ENCODE results near the gene TTC7B. TPM values are rescaled to one million over a fixed set of nuclear protein-coding genes. Genes with fewer than 3 reads are reported as not detected.

The TTC7B gene
- total and polyA plus RNA-seq, 2 experiments from 2014 or later: 5.2 to 28.2 TPM

GRCh38 chr14:90534838-90535555, 281.2 kb downstream of the TTC7B start:
- no peaks in the 10 kb centered on the region for H3K9me2 ChIP-seq (ENCODE audit: insufficient read depth)
- WGBS, 2 experiments (ENCODE audit: low coverage in 1 of 2, low lambda C conversion rate in 2 of 2, missing lambda C conversion rate in 2 of 2): 80 to 85% methylated on average over 10 to 17 of the region's 17 CpGs

GRCh38 chr14:90534091-90534837, 282.0 kb downstream of the TTC7B start:
- H3K9me3 ChIP-seq (ENCODE audit: low read depth): no peaks in the 10 kb centered on the region
- H3K27ac ChIP-seq: no peak overlapping the region
- 80 to 81% methylated on average over 14 to 19 of the region's 19 CpGs for WGBS, 2 experiments (ENCODE audit: low coverage in 1 of 2, low lambda C conversion rate in 2 of 2, missing lambda C conversion rate in 2 of 2)
- no peaks in the 10 kb centered on the region for H3K9me2 ChIP-seq (ENCODE audit: insufficient read depth)
- H3K4me3 ChIP-seq: no peak overlapping the region
- H3K27me3 ChIP-seq (replicated peaks; ENCODE audit: insufficient read depth): no peaks in the 10 kb centered on the region
- H3F3A ChIP-seq (ENCODE audit: insufficient read depth): no peaks in the 10 kb centered on the region
- no peaks in the 10 kb centered on the region for H3K79me2 ChIP-seq (ENCODE audit: insufficient read depth)
- H3K4me1 ChIP-seq (ENCODE audit: insufficient read depth): no peaks in the 10 kb centered on the region
- no peak overlapping the region for H3K4me2 ChIP-seq (ENCODE audit: unreplicated experiment)
- in situ Hi-C loops (cut with MboI): no loop called here
- TF ChIP-seq EZH2 (IDR thresholded peaks at IDR 0.05; ENCODE audit: insufficient read depth, poor library complexity, severe bottlenecking): no peak
- no peaks in the 10 kb centered on the region for H4K20me1 ChIP-seq (ENCODE audit: insufficient read depth)
- no peak overlapping the region for H3K9ac ChIP-seq
- no peaks in the 10 kb centered on the region for H3K36me3 ChIP-seq (ENCODE audit: low read depth)
- H2AFZ ChIP-seq: no peak overlapping the region
- peak; percentile 10 for DNase-seq

More at GRCh38 chr14:90534838-90535555, 281.2 kb downstream of the TTC7B start:
- Histone ChIP-seq H3K79me2 (ENCODE audit: insufficient read depth) (no peaks in the 10 kb centered on the region), H3K4me2 (ENCODE audit: unreplicated experiment) (no peak overlapping the region), H2AFZ (no peak overlapping the region), H3K4me1 (ENCODE audit: insufficient read depth) (no peaks in the 10 kb centered on the region), H3K36me3 (ENCODE audit: low read depth) (no peaks in the 10 kb centered on the region), H3K27ac (no peak overlapping the region), H3K4me3 (no peak overlapping the region), H3K9ac (no peak overlapping the region), H4K20me1 (ENCODE audit: insufficient read depth) (no peaks in the 10 kb centered on the region), H3F3A (ENCODE audit: insufficient read depth) (no peaks in the 10 kb centered on the region), H3K9me3 (ENCODE audit: low read depth) (no peaks in the 10 kb centered on the region), H3K27me3 (replicated peaks; ENCODE audit: insufficient read depth) (no peaks in the 10 kb centered on the region)
- DNase-seq: no peak
- TF ChIP-seq EZH2phosphoT487 (IDR thresholded peaks at IDR 0.05; ENCODE audit: insufficient read depth, low read depth) (no peak), EZH2 (IDR thresholded peaks at IDR 0.05; ENCODE audit: insufficient read depth, poor library complexity, severe bottlenecking) (no peak)
- in situ Hi-C loops (cut with MboI): no loop called here

GRCh38 chr14:90533591-90534021, 282.6 kb downstream of the TTC7B start:
- in situ Hi-C loops (cut with MboI): no loop called here
- H2AFZ ChIP-seq: no peak overlapping the region
- 74 to 82% methylated on average over 6 of the region's 6 CpGs for WGBS, 2 experiments (ENCODE audit: low coverage in 1 of 2, low lambda C conversion rate in 2 of 2, missing lambda C conversion rate in 2 of 2)

GRCh38 chr14:90532826-90533525, 283.3 kb downstream of the TTC7B start:
- in situ Hi-C loops (cut with MboI): no loop called here
- H2AFZ ChIP-seq: no peak overlapping the region
- no peaks in the 10 kb centered on the region for H3K79me2 ChIP-seq (ENCODE audit: insufficient read depth)
- H3K4me3 ChIP-seq: no peak overlapping the region
- no peaks in the 10 kb centered on the region for H3K9me2 ChIP-seq (ENCODE audit: insufficient read depth)
- no peaks in the 10 kb centered on the region for H4K20me1 ChIP-seq (ENCODE audit: insufficient read depth)
- H3K9me3 ChIP-seq (ENCODE audit: low read depth): no peaks in the 10 kb centered on the region
- H3K4me2 ChIP-seq (ENCODE audit: unreplicated experiment): no peak overlapping the region
- H3F3A ChIP-seq (ENCODE audit: insufficient read depth): no peaks in the 10 kb centered on the region
- no peaks in the 10 kb centered on the region for H3K4me1 ChIP-seq (ENCODE audit: insufficient read depth)
- 76 to 79% methylated on average over 13 to 14 of the region's 14 CpGs for WGBS, 2 experiments (ENCODE audit: low coverage in 1 of 2, low lambda C conversion rate in 2 of 2, missing lambda C conversion rate in 2 of 2)
- no peaks in the 10 kb centered on the region for H3K27me3 ChIP-seq (replicated peaks; ENCODE audit: insufficient read depth)
- no peaks in the 10 kb centered on the region for H3K36me3 ChIP-seq (ENCODE audit: low read depth)
- DNase-seq: no peak
- TF ChIP-seq EZH2 (IDR thresholded peaks at IDR 0.05; ENCODE audit: insufficient read depth, poor library complexity, severe bottlenecking) (no peak), EZH2phosphoT487 (IDR thresholded peaks at IDR 0.05; ENCODE audit: insufficient read depth, low read depth) (no peak)
- H3K27ac ChIP-seq: no peak overlapping the region
- no peak overlapping the region for H3K9ac ChIP-seq

More at GRCh38 chr14:90533591-90534021, 282.6 kb downstream of the TTC7B start:
- H3F3A ChIP-seq (ENCODE audit: insufficient read depth): no peaks in the 10 kb centered on the region
- no peaks in the 10 kb centered on the region for H3K36me3 ChIP-seq (ENCODE audit: low read depth)
- no peak overlapping the region for H3K9ac ChIP-seq
- H3K79me2 ChIP-seq (ENCODE audit: insufficient read depth): no peaks in the 10 kb centered on the region
- no peaks in the 10 kb centered on the region for H3K4me1 ChIP-seq (ENCODE audit: insufficient read depth)
- H3K9me2 ChIP-seq (ENCODE audit: insufficient read depth): no peaks in the 10 kb centered on the region
- no peak overlapping the region for H3K4me3 ChIP-seq
- no peaks in the 10 kb centered on the region for H4K20me1 ChIP-seq (ENCODE audit: insufficient read depth)
- H3K27me3 ChIP-seq (replicated peaks; ENCODE audit: insufficient read depth): no peaks in the 10 kb centered on the region
- no peaks in the 10 kb centered on the region for H3K9me3 ChIP-seq (ENCODE audit: low read depth)
- no peak overlapping the region for H3K4me2 ChIP-seq (ENCODE audit: unreplicated experiment)
- no peak for DNase-seq
- TF ChIP-seq EZH2 (IDR thresholded peaks at IDR 0.05; ENCODE audit: insufficient read depth, poor library complexity, severe bottlenecking) (no peak), EZH2phosphoT487 (IDR thresholded peaks at IDR 0.05; ENCODE audit: insufficient read depth, low read depth) (no peak)
- H3K27ac ChIP-seq: no peak overlapping the region
